Trophoblast cell (in vitro differentiated cells and primary cell): ENCODE results near the gene KRT12.

Source experiments
- DNase-seq, 2 donors: peaks; one replicate each; pipeline ENCODE4 v3.0.0-alpha.2; 2016
- H2AFZ ChIP-seq: 2 replicates; pipeline ENCODE4 v1.6.1; 2013; ENCODE audit warnings: low read length, moderate library complexity, mild to moderate bottlenecking; ENCODE audit not compliant: insufficient read depth, poor library complexity
- H2AK5ac ChIP-seq: 2 replicates; pipeline ENCODE4 v1.6.1; 2013; ENCODE audit warnings: mild to moderate bottlenecking, low read length
- H2BK120ac ChIP-seq: 2 replicates; pipeline ENCODE4 v1.6.1; 2013; ENCODE audit warnings: low read length, mild to moderate bottlenecking, moderate library complexity; ENCODE audit not compliant: insufficient read depth, poor library complexity
- H2BK12ac ChIP-seq: 2 replicates; pipeline ENCODE4 v1.6.1; 2013; ENCODE audit warnings: mild to moderate bottlenecking, low read length, moderate library complexity
- H2BK5ac ChIP-seq: 2 replicates; pipeline ENCODE4 v1.6.1; 2013; ENCODE audit warnings: low read length, low read depth, moderate library complexity, mild to moderate bottlenecking; ENCODE audit not compliant: poor library complexity
- H3K14ac ChIP-seq: 2 replicates; pipeline ENCODE4 v1.6.1; 2013; ENCODE audit warnings: mild to moderate bottlenecking, low read length
- H3K18ac ChIP-seq: 2 replicates; pipeline ENCODE4 v1.6.1; 2013; ENCODE audit warnings: mild to moderate bottlenecking, low read length
- H3K23ac ChIP-seq: 2 replicates; pipeline ENCODE4 v1.6.1; 2013; ENCODE audit warnings: low read length
- H3K27ac ChIP-seq: 2 replicates; pipeline ENCODE4 v1.5.1; 2013; ENCODE audit warnings: low read depth, mild to moderate bottlenecking, inconsistent platforms, low read length, moderate library complexity
- H3K27me3 ChIP-seq: 2 replicates; pipeline ENCODE4 v1.6.1; 2013; ENCODE audit warnings: inconsistent platforms, mild to moderate bottlenecking, low read length, moderate library complexity; ENCODE audit not compliant: insufficient read depth
- H3K36me3 ChIP-seq, 2 experiments: 1 replicate in 1 of 2; 2 replicates in 1 of 2; pipeline ENCODE4 v1.6.1; 2013; ENCODE audit warnings: low read length in 2 of 2, mild to moderate bottlenecking in 2 of 2, moderate library complexity in 1 of 2; ENCODE audit not compliant: insufficient read depth in 2 of 2, control insufficient read depth in 1 of 2
- H3K4ac ChIP-seq: 2 replicates; pipeline ENCODE4 v1.6.1; 2013; ENCODE audit warnings: low read depth, mild to moderate bottlenecking, low read length, moderate library complexity
- H3K4me1 ChIP-seq, 2 experiments: 1 replicate in 1 of 2; 2 replicates in 1 of 2; pipeline ENCODE4 v1.6.1; 2013; ENCODE audit warnings: low read length in 2 of 2, mild to moderate bottlenecking in 2 of 2, moderate library complexity in 1 of 2; ENCODE audit not compliant: insufficient read depth in 2 of 2, control insufficient read depth in 1 of 2
- H3K4me2 ChIP-seq: 2 replicates; pipeline ENCODE4 v1.6.1; 2013; ENCODE audit warnings: inconsistent platforms, mild to moderate bottlenecking, low read length, moderate library complexity
- H3K4me3 ChIP-seq: 2 replicates; pipeline ENCODE4 v1.5.1; 2013; ENCODE audit warnings: mild to moderate bottlenecking, low read depth, low read length, inconsistent platforms
- H3K79me1 ChIP-seq: one replicate; pipeline ENCODE4 v1.6.1; 2013; ENCODE audit warnings: low read length
- H3K79me2 ChIP-seq: 2 replicates; pipeline ENCODE4 v1.6.1; 2013; ENCODE audit warnings: low read length, mild to moderate bottlenecking; ENCODE audit not compliant: control insufficient read depth, insufficient read depth, poor library complexity
- H3K9ac ChIP-seq: 2 replicates; pipeline ENCODE4 v1.6.1; 2013; ENCODE audit warnings: mild to moderate bottlenecking, low read length
- H3K9me3 ChIP-seq: 2 replicates; pipeline ENCODE4 v1.6.1; 2013; ENCODE audit warnings: low read depth, mild to moderate bottlenecking, control low read depth, inconsistent platforms, low read length; ENCODE audit not compliant: insufficient read depth
- H4K12ac ChIP-seq: 2 replicates; pipeline ENCODE4 v1.6.1; 2013; ENCODE audit warnings: low read depth, mild to moderate bottlenecking, low read length, moderate library complexity
- H4K8ac ChIP-seq: 2 replicates; pipeline ENCODE4 v1.6.1; 2013; ENCODE audit warnings: low read depth, mild to moderate bottlenecking, low read length, moderate library complexity
- H4K91ac ChIP-seq: one replicate; pipeline ENCODE4 v1.6.1; 2013; ENCODE audit warnings: low read depth, mild to moderate bottlenecking, low read length, moderate library complexity
- WGBS: extraction: QIAGEN DNeasy Blood & Tissue Kit; methylation state at CpG from one replicate; pipeline ENCODE4 v1.1.7; 2013; ENCODE audit warnings: missing lambda C conversion rate; ENCODE audit not compliant: insufficient read length, insufficient coverage; ENCODE audit errors: extremely low coverage; 5-methylcytosine and 5-hydroxymethylcytosine counted together

The KRT12 gene

GRCh38 chr17:40857535-40857934, 9.5 kb downstream of the KRT12 start:
- Histone ChIP-seq H2BK120ac (no peak overlapping the region), H2AK5ac (no peak overlapping the region), H3K14ac (no peak overlapping the region), H3K36me3 (no peaks in the 10 kb centered on the region), H3K4me2 (no peak overlapping the region), H3K79me2 (no peaks in the 10 kb centered on the region), H2BK5ac (no peak overlapping the region), H3K27ac (no peak overlapping the region), H4K91ac (no peak overlapping the region), H3K4me1 (peaks cover 5% of the 10 kb centered on the region in 2 experiments), H3K9me3 (no peaks in the 10 kb centered on the region), H3K27me3 (no peaks in the 10 kb centered on the region), H3K9ac (no peak overlapping the region), H3K4ac (no peak overlapping the region), H3K23ac (no peak overlapping the region), H2AFZ (no peak overlapping the region), H3K79me1 (no peaks in the 10 kb centered on the region), H4K8ac (no peak overlapping the region), H3K18ac (no peak overlapping the region), H2BK12ac (no peak overlapping the region), H3K4me3 (no peak overlapping the region), H4K12ac (no peak overlapping the region)
- DNase-seq: no peak
- WGBS: no CpG with 5 or more reads among the region's 5 CpGs

DNA sequence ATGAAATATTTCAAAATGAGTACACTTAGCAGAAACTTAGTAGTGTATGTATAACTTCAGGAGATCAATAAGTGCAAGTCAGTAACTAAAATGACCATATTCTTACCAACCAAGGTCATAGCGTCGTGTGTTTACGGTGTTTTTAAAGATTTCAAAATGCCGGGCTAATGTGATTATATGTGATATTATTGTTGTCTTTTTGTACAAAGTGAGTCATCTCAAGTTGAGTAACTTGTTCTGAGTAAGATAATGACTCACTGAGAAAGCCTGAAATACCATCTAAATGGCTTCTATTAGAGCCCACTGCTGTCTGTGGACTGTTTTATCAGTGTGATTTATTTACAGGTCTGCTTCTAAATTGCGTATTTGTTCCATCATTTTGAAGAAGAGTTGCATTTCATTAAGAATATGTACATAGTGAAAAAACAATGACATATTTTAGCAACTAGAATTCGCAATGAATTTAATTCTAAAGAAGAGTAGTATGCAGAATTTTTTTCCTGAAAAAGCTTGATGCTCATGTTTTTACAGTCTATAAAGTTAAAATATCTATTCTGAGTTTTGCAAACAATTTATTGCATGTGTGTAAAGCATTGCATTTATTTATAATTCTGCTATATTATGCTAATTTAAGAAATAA, 12.7 kb downstream of the KRT12 start:
- Histone ChIP-seq H3K9ac (no peak overlapping the region), H3K79me2 (no peaks in the 10 kb centered on the region), H3K36me3 (no peaks in the 10 kb centered on the region), H4K8ac (no peak overlapping the region), H3K14ac (no peak overlapping the region), H3K18ac (no peak overlapping the region), H2BK120ac (no peak overlapping the region), H4K91ac (no peak overlapping the region), H3K4ac (no peak overlapping the region), H2AK5ac (no peak overlapping the region), H2AFZ (no peak overlapping the region), H3K23ac (no peak overlapping the region), H2BK5ac (no peak overlapping the region), H3K9me3 (no peaks in the 10 kb centered on the region), H3K4me3 (no peak overlapping the region), H2BK12ac (no peak overlapping the region), H3K79me1 (no peaks in the 10 kb centered on the region), H3K4me1 (peaks cover 5% of the 10 kb centered on the region in 2 experiments), H4K12ac (no peak overlapping the region), H3K4me2 (no peak overlapping the region), H3K27me3 (no peaks in the 10 kb centered on the region), H3K27ac (no peak overlapping the region)
- no CpG with 5 or more reads among the region's 6 CpGs for WGBS
- peak; percentile 10 to 86 for DNase-seq

- WGBS: no CpG with 5 or more reads among the region's 1 CpG
Measured at GRCh38 chr17:40852364-40852763, 14.7 kb downstream of the KRT12 start.

GRCh38 chr17:40850293-40850972, 16.6 kb downstream of the KRT12 start:
- Histone ChIP-seq H3K79me1 (no peaks in the 10 kb centered on the region), H3K18ac (no peak overlapping the region), H3K27ac (no peak overlapping the region), H3K36me3 (no peaks in the 10 kb centered on the region), H3K9ac (no peak overlapping the region), H2BK5ac (no peak overlapping the region), H3K9me3 (no peaks in the 10 kb centered on the region), H2BK12ac (no peak overlapping the region), H3K14ac (no peak overlapping the region), H2AK5ac (no peak overlapping the region), H3K4me3 (no peak overlapping the region), H4K91ac (no peak overlapping the region), H4K12ac (no peak overlapping the region), H2AFZ (no peak overlapping the region), H4K8ac (no peak overlapping the region), H3K23ac (no peak overlapping the region), H3K4ac (no peak overlapping the region), H3K4me2 (no peak overlapping the region), H2BK120ac (no peak overlapping the region), H3K79me2 (no peaks in the 10 kb centered on the region), H3K27me3 (no peaks in the 10 kb centered on the region), H3K4me1 (peaks cover 5% of the 10 kb centered on the region in 2 experiments)
- peak in 1 of 2 donors; percentile 93 for DNase-seq
- WGBS: no CpG with 5 or more reads among the region's 3 CpGs

More at GRCh38 chr17:40852364-40852763, 14.7 kb downstream of the KRT12 start:
- H3K27ac ChIP-seq: no peak overlapping the region
- H3K4me3 ChIP-seq: no peak overlapping the region
- H3K79me2 ChIP-seq: no peaks in the 10 kb centered on the region
- no peak overlapping the region for H2AFZ ChIP-seq
- H3K27me3 ChIP-seq: no peaks in the 10 kb centered on the region
- H3K4me1 ChIP-seq: peaks cover 5% of the 10 kb centered on the region in 2 experiments
- H3K23ac ChIP-seq: no peak overlapping the region
- no peak overlapping the region for H3K14ac ChIP-seq
- H2BK5ac ChIP-seq: no peak overlapping the region
- no peak overlapping the region for H3K4me2 ChIP-seq
- H3K4ac ChIP-seq: no peak overlapping the region
- no peaks in the 10 kb centered on the region for H3K79me1 ChIP-seq
- no peak for DNase-seq
- no peak overlapping the region for H2BK12ac ChIP-seq
- no peak overlapping the region for H3K18ac ChIP-seq
- H3K36me3 ChIP-seq: no peaks in the 10 kb centered on the region
- H2AK5ac ChIP-seq: no peak overlapping the region
- H4K12ac ChIP-seq: no peak overlapping the region
- no peak overlapping the region for H4K91ac ChIP-seq
- no peaks in the 10 kb centered on the region for H3K9me3 ChIP-seq
- no peak overlapping the region for H3K9ac ChIP-seq
- H4K8ac ChIP-seq: no peak overlapping the region
- H2BK120ac ChIP-seq: no peak overlapping the region
